A549 treated with Mapracorat at 1 μM for 4 hours (cell line): ENCODE results near the gene PRLH. TPM values are rescaled to one million over a fixed set of nuclear protein-coding genes. Genes with fewer than 3 reads are reported as not detected.

Source experiments
- total RNA-seq: library from RNA; stranded (reverse); fragments of 200-300 nt; extraction: Qiagen RNA extraction; gene quantifications from 5 replicates; pipeline ENCODE4 v1.2.3, GENCODE V29; 2022

Gene PRLH, protein sequence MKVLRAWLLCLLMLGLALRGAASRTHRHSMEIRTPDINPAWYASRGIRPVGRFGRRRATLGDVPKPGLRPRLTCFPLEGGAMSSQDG
- not detected in 5 replicates for total RNA-seq

DNA sequence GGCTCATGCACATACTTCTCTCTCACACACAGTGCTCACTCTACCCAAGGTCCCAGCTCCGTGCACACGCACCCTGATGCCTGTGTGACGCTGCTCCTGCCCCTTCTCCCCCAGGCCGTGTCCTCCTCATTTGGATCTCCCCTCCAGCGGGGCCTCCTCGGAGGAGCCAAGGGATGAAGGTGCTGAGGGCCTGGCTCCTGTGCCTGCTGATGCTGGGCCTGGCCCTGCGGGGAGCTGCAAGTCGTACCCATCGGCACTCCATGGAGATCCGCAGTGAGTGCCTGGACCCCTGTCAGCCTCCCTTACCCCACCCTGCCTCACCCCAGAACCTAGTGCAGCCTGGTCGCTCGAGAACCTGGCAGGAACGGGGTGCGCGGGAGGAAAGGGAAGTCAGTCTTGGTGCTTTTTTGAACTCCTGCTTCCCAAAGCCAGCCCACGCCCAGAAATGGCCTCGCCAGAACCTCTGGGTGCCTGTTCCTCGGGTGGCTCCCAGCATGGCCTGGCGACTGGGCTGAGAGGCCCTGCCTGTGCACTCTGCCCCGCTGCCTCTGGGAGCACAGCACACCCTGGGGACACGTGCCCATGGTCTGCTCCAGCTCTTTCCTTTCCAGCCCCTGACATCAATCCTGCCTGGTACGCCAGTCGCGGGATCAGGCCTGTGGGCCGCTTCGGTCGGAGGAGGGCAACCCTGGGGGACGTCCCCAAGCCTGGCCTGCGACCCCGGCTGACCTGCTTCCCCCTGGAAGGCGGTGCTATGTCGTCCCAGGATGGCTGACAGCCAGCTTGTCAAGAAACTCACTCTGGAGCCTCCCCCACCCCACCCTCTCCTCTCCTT is at the start of gene PRLH:
Gene PRLH (plus strand): TSS at position 174 of the 835 bp plus-strand sequence. CDS start 0 bp downstream, at position 174.

DNA sequence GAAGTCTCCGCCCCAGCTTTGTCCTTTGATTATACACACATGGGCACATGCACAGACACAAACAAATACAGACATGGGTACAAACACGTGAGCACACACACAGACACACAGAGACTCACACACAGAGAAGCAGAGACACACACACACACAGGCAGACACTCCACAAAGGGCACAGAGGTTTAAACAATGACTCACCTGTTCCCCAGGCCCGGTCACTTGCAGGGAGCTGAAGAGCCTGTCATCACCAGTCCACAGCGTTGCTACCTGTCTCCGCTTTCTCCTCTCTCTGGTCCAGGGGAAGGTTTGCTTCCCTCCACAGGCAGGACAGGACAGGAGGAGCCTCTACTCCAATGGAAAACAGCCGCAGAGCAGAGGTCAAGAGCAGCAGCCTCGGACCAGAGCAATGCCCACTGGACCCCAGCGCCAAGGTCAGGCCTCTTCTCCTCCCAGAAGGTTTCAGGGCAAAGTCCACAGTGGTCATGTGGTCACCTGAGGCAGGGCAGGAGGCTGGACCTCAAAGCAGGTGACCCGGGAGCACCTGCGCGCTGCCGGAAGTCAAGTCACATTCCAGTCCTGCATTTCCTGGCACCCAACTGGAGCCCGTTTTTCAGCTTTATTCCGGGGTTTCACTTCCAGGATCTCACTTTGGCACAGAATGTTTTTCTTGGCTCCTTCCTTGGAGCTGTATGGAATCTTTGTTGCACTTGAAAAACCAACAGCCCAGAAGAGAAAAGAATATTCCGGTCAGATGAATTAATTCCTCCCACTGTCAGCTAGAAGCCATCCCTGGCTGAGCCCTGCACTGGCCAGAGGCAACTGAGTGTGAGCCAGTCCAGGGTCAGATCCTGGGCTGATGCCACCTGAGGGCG is 24.1 kb downstream of the PRLH start, which contains the start of gene RAB17:
Gene RAB17 (minus strand): TSS at position 463 of the 869 bp plus-strand sequence. CDS start 4,580 bp downstream, outside the sequence.

Other genes starting within 250 kb of the PRLH start
- gene COL6A3, start 152.4 kb upstream of the PRLH start, total RNA-seq: 0.11 to 0.47 TPM (median 0.30 TPM) in 5 replicates
- gene MLPH, start 79.3 kb upstream of the PRLH start, total RNA-seq: 250 to 327 TPM (median 305 TPM) in 5 replicates
- 0.14 to 0.85 TPM (median 0.23 TPM) in 5 replicates for gene RAB17, start 24.2 kb downstream of the PRLH start, total RNA-seq
- gene LRRFIP1, start 61.0 kb downstream of the PRLH start, total RNA-seq: 69.5 to 94.5 TPM (median 87.6 TPM) in 5 replicates
- gene RBM44, start 232.2 kb downstream of the PRLH start, total RNA-seq: 0.10 to 0.35 TPM (median 0.22 TPM) in 5 replicates